Measurements from ENCODE around the gene CHPF. TPM values are rescaled to one million over a fixed set of nuclear protein-coding genes. Genes with fewer than 3 reads are reported as not detected.

The CHPF gene
- total RNA-seq, 4 donors from 2014 or later = 21.0 to 50.5 (median 37.2) TPM

DNA sequence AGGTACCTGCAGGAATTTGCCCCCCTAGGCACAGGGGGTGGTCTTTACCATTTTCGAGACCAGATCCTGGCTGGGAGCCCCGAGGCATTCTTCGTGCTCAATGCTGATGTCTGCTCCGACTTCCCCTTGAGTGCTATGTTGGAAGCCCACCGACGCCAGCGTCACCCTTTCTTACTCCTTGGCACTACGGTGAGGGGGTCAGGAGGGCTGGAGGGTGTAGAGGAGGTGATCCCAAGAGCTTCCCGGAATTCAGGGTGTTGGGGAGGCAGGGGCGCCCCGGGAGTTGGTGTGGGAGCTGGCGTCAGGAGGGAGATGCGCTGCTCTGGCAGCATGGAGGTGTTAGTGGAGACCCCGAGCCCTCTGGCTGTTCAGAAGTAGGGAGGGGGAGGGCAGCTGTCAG, 41.8 kb downstream of the CHPF start:
- no peaks in the 10 kb centered on the region for H3K9me3 ChIP-seq
- no peaks in the 10 kb centered on the region for H3K27me3 ChIP-seq
- ATAC-seq = no peak
- no peak overlapping the region for H3K4me3 ChIP-seq
- intact Hi-C loops (cut with DNase I; ENCODE audit: low total_unique reads) = no loop called here
- in situ Hi-C loops (cut with MboI; ENCODE audit: low sequenced_read_pairs in 4 of 4) = no loop called here
- DNase-seq = no peak
- TF ChIP-seq, protein P1, sequence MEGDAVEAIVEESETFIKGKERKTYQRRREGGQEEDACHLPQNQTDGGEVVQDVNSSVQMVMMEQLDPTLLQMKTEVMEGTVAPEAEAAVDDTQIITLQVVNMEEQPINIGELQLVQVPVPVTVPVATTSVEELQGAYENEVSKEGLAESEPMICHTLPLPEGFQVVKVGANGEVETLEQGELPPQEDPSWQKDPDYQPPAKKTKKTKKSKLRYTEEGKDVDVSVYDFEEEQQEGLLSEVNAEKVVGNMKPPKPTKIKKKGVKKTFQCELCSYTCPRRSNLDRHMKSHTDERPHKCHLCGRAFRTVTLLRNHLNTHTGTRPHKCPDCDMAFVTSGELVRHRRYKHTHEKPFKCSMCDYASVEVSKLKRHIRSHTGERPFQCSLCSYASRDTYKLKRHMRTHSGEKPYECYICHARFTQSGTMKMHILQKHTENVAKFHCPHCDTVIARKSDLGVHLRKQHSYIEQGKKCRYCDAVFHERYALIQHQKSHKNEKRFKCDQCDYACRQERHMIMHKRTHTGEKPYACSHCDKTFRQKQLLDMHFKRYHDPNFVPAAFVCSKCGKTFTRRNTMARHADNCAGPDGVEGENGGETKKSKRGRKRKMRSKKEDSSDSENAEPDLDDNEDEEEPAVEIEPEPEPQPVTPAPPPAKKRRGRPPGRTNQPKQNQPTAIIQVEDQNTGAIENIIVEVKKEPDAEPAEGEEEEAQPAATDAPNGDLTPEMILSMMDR (IDR thresholded peaks at IDR 0.05 in 4 of 5, conservative IDR thresholded peaks at IDR 0.05 in 1 of 5) = no peak
- TF ChIP-seq POLR2A (IDR thresholded peaks at IDR 0.05) = no peak
- no peak overlapping the region for H3K27ac ChIP-seq
- H3K36me3 ChIP-seq = peaks cover 0 to 46% of the 10 kb centered on the region in 2 donors
- peaks cover 24 to 27% of the 10 kb centered on the region in 2 donors for H3K4me1 ChIP-seq

DNA sequence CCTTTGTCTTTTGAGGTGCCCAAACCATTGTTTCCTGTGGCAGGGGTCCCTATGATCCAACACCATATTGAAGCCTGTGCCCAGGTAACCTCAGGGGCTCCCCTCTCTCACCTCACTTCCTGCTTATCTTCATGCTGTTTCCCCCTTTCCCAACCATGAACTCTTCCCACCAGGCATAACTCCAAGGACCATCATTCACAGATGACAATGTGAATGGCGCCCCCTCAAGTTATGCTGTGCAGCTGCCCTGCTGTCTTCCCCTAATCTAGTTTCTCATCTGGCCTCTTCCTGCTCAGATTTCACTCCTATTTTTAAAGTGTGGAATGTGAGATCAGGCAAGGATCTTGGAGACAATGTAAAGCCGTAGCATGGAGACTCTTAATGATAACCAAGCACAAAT, 43.5 kb downstream of the CHPF start:
- no peaks in the 10 kb centered on the region for H3K27me3 ChIP-seq
- in situ Hi-C loops (cut with MboI; ENCODE audit: low sequenced_read_pairs in 4 of 4) = no loop called here
- no peak for DNase-seq
- no peak overlapping the region for H3K4me3 ChIP-seq
- intact Hi-C loops (cut with DNase I; ENCODE audit: low total_unique reads) = no loop called here
- peaks cover 36 to 43% of the 10 kb centered on the region in 2 donors for H3K4me1 ChIP-seq
- no peak for ATAC-seq
- no peak overlapping the region for H3K27ac ChIP-seq
- no peaks in the 10 kb centered on the region for H3K9me3 ChIP-seq
- TF ChIP-seq, protein P1 (IDR thresholded peaks at IDR 0.05 in 4 of 5, conservative IDR thresholded peaks at IDR 0.05 in 1 of 5) = no peak
- H3K36me3 ChIP-seq = peaks cover 0 to 35% of the 10 kb centered on the region in 2 donors

- Histone ChIP-seq H3K36me3 (peaks cover 0 to 30% of the 10 kb centered on the region in 2 donors), H3K9me3 (no peaks in the 10 kb centered on the region), H3K4me1 (peaks cover 39 to 46% of the 10 kb centered on the region in 2 donors), H3K27me3 (no peaks in the 10 kb centered on the region), H3K27ac (peak overlapping the region; percentile 91 to 100 (median 96)), H3K4me3 (peak overlapping the region in 3 of 4 donors; percentile 66 to 87 (median 70))
- ATAC-seq = no peak
- DNase-seq = no peak
- TF ChIP-seq, protein P1 (IDR thresholded peaks at IDR 0.05 in 4 of 5, conservative IDR thresholded peaks at IDR 0.05 in 1 of 5) = no peak
- no peak for TF ChIP-seq POLR2A (IDR thresholded peaks at IDR 0.05)
- intact Hi-C loops (cut with DNase I; ENCODE audit: low total_unique reads) (loop anchor here (2.0 to 10.0 kb wide), 4 partner anchors 98 to 335 kb away; partner anchors contain the start of genes ANKZF1, ATG9A, NHEJ1 and STK11IP), in situ Hi-C loops (cut with MboI; ENCODE audit: low sequenced_read_pairs in 4 of 4) (no loop called here)
Observed at GRCh38 chr2:219499555-219499954, 44.1 kb downstream of the CHPF start.

- intact Hi-C loops (cut with DNase I; ENCODE audit: low total_unique reads) = loop anchor here (2.0 to 10.0 kb wide), 4 partner anchors 98 to 334 kb away; partner anchors contain the start of genes ANKZF1, ATG9A, NHEJ1 and STK11IP
- DNase-seq (no peak), ATAC-seq (no peak)
- H3K27me3 ChIP-seq = no peaks in the 10 kb centered on the region
- in situ Hi-C loops (cut with MboI; ENCODE audit: low sequenced_read_pairs in 4 of 4) = no loop called here
- peaks cover 39 to 46% of the 10 kb centered on the region in 2 donors for H3K4me1 ChIP-seq
- H3K4me3 ChIP-seq = peak overlapping the region; percentile 66 to 87 (median 74)
- TF ChIP-seq, protein P1 (IDR thresholded peaks at IDR 0.05 in 4 of 5, conservative IDR thresholded peaks at IDR 0.05 in 1 of 5) = no peak
- no peak for TF ChIP-seq POLR2A (IDR thresholded peaks at IDR 0.05)
- H3K27ac ChIP-seq = peak overlapping the region; percentile 91 to 100 (median 96)
- no peaks in the 10 kb centered on the region for H3K9me3 ChIP-seq
- H3K36me3 ChIP-seq = peaks cover 0 to 24% of the 10 kb centered on the region in 2 donors
Observed at GRCh38 chr2:219499058-219499307, 44.6 kb downstream of the CHPF start.

Measured in gastrocnemius medialis (tissue), 4 donors.